GM19240 (cell line): ENCODE measurements around the gene ADAM11.
"Not testable (repeated sequence)": the region's sequence is repeated elsewhere in the genome, so short reads cannot be mapped to it uniquely, and the experiment has no call there.

Experiments used
- DNase-seq: peaks from one replicate; pipeline ENCODE4 v3.0.0; 2011; ENCODE audit warnings: low spot score; ENCODE audit not compliant: insufficient read length

ADAM11 gene

GRCh38 chr17:44758414-44759085 is at the start of gene ADAM11:
ADAM11 (plus strand) TSS chr17:44758988; CDS start chr17:44759200, 212 bp downstream.
- no peak for DNase-seq

GRCh38 chr17:44719444-44719843 is 39.3 kb upstream of the ADAM11 start:
- no peak for DNase-seq

DNA sequence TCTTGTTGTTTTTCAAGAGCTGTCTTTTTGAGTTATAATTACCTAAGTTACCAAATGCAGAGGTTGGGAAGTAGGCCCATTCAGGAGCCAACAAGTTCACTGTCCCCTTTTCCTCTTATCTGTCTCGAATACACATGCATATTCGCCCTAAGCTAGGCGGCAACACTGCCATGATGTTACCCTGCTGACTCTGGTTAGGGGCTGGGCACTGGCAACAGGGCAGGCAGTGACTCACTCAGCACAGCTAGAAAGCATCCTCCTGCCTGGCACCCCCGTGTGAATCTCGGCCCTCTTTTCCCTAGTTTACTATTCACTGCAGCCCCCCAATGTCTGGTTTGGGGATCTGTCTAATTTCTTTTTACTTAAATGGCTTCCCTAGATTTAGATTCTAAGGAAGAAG is 36.5 kb upstream of the ADAM11 start:
- DNase-seq: no peak

DNA sequence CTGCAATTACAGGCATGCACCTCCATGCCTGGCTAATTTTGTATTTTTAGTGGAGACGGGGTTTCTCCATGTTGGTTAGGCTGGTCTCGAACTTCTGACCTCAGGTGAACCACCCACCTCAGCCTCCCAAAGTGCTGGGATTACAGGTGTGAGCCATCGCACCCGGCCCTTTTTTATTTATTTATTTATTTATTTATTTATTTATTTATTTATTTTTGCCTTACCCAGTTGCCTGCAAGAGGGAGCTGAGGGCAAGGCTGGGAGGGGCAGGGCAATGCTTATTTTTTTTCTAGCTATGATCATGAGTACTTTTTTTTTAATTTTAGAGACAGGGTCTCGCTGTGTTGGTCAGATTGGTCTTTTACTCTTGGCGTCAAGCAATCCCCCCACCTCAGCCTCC is 32.7 kb upstream of the ADAM11 start:
- not testable (repeated sequence) for DNase-seq

GRCh38 chr17:44733753-44734152 is 25.0 kb upstream of the ADAM11 start:
- no peak for DNase-seq

DNA sequence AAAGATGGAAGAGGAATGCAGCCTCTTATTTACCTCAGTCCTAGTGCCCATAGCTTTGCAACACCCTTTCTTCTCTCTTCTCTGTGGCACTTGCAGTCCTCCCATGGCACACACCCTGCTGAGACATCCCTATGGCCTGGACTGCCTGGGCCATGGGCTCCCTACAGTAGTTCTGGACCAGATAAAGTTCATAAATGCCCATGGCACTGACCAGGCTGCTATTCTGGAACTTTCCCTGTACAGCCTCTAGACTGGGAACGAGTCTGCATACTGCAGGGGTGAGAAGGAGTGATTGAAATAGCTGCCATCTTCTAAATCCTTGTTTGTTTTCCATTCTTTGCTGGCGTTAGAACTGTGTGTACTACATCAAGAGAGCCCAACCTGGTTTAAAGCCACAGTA is 24.5 kb upstream of the ADAM11 start:
- no peak for DNase-seq

DNA sequence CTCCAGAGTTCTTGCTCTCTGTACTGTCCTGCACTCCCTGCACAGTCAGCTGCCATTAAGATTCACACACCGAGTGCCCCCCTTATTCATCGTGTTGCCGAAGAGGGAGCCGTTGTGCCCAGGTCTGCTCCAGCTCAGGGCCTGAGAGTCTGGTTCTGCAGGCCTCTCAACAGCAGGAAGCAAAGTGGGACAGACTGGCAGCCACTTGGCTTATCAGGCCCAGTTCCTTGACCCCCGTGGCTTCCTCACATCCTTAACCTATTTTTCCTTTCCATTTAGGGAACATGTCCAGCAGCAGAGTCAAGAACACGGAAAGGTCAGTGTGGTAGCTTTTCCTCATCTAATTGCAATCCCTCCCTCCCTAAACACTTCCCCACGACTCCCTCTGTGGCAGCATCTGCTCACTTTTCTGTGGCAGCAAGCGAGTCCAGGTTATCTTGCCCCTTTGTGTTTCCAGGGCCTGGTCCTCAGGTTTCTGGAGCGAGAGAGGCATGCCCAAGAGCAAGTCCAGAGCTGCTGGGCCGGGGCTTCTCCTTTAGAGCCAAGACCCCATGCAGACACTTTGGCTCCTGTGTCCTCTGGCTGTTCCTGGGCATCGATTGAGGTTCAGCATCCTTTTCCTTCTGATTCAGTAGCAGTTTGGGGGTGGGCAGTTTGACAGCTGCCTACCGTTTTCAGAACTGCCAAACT is 22.1 kb upstream of the ADAM11 start:
- no peak for DNase-seq

DNA sequence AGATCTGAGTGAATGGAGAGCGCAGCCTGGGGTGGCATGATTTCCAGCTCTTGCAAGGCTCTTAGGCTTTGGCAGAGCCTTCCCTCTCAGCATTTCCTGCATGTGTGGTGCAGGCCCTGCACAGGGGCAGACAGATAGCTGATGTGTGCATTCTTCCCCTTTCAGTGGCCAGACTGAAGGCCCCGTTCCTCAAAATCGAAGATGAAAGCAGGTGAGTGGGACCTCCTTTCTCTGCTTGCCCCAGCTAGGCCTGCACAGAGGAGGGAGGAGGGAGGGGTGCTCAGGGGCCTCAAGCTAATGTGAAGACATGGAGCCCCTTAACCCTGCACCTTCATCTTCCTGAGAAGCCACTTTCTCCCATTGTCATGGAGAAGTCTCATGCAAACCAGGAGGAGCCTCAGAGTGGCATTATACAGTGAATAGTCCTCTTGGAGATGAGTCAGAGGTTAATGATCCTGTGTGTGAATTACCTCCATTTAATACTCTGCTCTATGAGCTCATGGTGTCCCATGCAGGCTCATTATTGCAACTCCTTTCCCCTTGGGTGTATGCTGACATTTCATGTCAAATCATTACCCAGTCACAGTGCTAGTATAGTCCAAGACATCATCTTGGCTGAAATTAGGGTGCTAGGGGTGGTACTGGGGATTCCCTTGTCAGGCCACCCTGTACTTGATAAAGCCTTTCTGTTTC is 20.4 kb upstream of the ADAM11 start:
- DNase-seq: no peak

- no peak for DNase-seq
Observed at GRCh38 chr17:44741316-44741715, 17.5 kb upstream of the ADAM11 start.

DNA sequence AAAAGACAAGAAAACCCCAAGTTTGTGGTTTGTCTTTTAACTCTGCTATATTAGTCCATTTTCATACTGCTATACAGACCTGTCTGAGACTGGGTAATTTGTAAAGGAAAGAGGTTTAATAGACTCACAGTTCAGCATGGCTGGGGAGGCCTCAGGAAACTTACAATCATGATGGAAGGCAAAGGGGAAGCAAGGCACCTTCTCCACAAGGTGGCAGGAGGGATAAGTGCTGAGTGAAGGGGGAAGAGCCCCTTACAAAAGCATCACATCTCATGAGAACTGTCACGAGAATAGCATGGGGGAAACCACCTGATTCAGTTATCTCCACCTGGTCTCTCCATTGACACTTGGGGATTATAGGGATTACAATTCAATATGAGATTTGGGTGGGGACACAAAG is 13.5 kb upstream of the ADAM11 start:
- DNase-seq: no peak

GRCh38 chr17:44745738-44746137 is 13.1 kb upstream of the ADAM11 start:
- not testable (repeated sequence) for DNase-seq

- no peak for DNase-seq
Observed at GRCh38 chr17:44747566-44747965, 11.2 kb upstream of the ADAM11 start.

DNA sequence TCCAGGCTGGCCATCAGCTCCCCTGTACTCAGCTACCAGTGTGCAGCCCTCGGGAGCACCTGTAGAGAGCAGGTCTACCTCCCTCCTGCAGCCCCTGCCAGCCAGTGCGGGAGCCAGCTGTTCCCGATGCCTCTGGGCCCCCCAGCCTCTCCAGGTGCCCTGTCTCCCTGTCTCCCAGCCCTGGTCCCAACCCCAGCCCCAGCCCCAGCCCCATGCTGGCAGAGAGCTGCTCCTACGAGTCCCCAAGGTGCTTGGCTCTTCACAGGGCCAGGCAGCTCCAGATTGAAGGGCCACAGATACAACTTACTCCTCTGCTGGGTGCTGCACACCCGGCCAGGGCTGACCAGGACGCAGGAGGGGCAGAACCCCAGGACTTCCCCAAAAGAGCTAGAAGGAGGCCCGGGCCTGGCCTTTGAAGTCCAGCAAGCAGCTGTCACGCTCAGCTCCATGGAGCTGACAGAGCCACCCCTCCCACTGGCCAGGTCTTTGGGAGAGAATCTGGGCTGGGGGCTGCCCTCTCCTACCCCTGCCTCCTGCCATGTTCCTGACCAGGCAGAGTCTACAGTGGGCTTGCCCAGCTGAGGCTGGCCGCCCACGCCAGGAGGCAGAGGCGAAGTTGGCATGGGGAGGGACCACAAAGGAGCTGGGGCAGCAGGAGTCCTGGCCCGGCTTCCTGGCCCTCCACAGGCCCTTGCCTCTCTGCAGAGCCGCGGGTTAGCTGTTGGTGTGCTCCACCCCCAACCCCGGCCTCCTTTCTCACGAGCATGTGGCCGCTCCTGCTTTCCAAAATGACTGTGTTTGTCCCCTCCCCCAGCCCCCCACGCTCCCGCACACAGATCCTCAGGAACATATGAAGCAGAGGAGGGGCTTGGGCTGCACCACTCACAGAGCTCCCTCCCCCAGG is 9.5 kb upstream of the ADAM11 start:
- DNase-seq: no peak

- DNase-seq: no peak
Observed at GRCh38 chr17:44749980-44750318, 8.8 kb upstream of the ADAM11 start.

- DNase-seq: no peak
Observed at GRCh38 chr17:44751331-44751730, 7.5 kb upstream of the ADAM11 start.

GRCh38 chr17:44751806-44752205 is 7.0 kb upstream of the ADAM11 start:
- no peak for DNase-seq

DNA sequence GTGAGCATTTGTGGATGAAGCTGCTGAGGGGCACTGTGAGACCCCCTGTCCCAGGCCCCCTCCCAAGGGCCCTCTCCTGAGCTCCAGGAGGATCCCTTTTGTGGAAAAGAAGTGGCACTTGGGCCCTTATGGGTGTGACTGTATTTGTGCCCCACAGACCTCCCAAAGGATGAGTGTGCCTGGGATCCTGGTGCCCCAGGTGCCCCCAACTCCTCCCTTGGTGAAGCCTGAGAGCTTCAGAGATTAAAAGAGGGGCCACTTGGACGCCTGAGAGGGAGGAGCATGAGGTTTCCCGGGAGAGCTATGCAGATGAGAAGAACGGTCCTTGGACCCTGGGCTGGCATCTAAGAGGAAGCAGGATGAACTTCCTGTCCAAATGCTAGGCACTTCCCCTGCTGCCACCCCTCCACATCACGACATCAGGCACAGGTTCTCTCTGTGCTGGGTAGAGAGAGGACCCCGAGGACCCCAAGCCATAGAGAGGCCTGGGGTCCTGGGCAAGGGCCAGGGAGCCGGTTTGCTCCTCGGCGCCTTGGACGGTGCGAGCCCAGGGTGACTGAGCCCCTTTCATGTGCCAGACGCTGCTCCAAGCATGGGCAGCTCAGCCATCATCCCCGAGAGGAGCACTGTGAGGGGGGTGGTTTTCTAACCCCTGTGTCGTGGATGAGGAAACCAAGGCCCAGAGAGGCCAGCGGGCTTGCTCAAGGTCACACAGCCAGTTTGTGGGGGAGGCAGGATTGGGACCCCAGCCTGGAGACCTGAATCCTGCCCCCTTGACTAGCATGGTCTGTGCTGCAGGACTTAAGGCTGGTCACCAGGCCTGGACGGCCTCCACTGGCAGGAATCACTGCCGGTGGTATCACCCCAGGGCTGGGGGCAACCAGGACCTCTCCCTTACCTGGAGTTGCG is 5.6 kb upstream of the ADAM11 start:
- no peak for DNase-seq

DNA sequence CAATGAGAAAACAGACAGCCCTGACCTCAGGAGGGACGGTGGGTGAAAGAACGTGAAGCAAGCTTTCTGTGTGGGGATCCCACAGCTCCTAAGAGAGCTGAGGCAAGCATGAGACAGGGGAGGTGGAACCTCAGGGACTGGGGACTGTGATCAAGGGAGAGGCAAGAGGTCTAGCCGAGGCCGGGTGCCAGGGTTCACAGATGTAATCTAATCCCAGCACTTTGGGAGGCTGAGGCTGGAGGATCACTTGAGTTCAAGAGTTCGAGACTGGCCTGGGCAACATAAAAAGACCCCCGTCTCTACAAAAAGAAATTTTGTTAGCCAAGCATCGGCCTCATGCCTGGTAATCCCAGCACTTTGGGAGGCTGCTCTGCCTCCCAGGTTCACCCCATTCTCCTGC is 4.5 kb upstream of the ADAM11 start:
- no peak for DNase-seq

- DNase-seq: not testable (repeated sequence)
Observed at GRCh38 chr17:44755180-44755579, 3.6 kb upstream of the ADAM11 start.

DNA sequence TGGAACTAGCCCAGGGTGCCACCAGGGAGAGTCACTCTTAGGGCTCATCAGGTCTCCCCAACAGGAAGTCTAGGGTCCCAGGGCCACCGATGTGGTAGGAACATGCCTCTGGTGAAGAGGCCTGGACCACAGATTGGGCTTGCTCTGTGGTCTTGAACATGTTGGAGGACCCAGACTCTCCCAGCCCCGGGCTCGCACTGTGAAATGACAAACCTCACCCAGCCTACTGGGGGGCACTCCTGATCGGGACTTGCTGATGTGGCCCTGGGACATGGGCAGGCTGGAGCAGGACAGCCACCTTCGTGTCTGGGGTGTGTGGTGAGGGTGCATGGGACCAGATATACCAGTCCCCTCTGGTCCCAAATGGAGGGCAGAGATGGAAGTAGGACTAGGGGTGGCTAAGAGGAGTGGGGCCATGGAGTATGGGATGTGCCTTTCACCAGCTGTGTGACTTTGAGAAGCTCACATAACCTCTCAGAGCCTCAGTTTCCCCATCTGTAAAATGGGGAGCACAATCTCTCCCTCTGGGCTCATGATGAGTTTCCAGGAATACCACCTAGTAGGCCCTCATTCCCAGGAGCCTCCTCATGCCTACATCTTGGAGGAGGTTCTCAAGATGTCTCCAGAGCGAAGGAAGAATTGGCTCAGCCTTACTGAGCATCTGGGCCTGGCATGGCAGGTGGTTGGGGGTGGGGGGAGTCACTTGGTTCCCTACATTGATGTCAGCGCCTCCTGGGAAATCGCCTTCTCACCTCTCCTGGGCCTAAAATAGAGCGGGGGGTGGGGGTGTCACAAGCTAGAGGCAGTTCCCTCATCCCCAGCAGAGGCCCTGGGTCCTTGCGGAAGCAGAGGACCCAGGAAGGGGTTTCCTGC is 1.5 kb upstream of the ADAM11 start:
- no peak for DNase-seq
